Renal cortex interstitium (tissue), 11 donors: ENCODE measurements around the gene PPP1R1B. TPM values are rescaled to one million over a fixed set of nuclear protein-coding genes. Genes with fewer than 3 reads are reported as not detected.

ENCODE experiments used
- DNase-seq, 11 donors: peaks; one replicate each; pipeline ENCODE4 v3.0.0-alpha.2; 2013; ENCODE audit warnings: low read depth in 9 of 11, low spot score in 4 of 11; ENCODE audit errors: extremely low read depth in 1 of 11
- polyA plus RNA-seq, 3 donors: library from polyadenylated mRNA; unstranded; fragments of 120-200 nt; gene quantifications; one replicate each; pipeline ENCODE4 v1.2.1, GENCODE V29; 2013; ENCODE audit not compliant: insufficient read length in 3 of 3

Gene PPP1R1B
- polyA plus RNA-seq, 3 donors: 8.2 to 13.1 (median 13.0) TPM

- no peak for DNase-seq
Measured at GRCh38 chr17:39627047-39627711, 427 bp downstream of the PPP1R1B start.

DNA sequence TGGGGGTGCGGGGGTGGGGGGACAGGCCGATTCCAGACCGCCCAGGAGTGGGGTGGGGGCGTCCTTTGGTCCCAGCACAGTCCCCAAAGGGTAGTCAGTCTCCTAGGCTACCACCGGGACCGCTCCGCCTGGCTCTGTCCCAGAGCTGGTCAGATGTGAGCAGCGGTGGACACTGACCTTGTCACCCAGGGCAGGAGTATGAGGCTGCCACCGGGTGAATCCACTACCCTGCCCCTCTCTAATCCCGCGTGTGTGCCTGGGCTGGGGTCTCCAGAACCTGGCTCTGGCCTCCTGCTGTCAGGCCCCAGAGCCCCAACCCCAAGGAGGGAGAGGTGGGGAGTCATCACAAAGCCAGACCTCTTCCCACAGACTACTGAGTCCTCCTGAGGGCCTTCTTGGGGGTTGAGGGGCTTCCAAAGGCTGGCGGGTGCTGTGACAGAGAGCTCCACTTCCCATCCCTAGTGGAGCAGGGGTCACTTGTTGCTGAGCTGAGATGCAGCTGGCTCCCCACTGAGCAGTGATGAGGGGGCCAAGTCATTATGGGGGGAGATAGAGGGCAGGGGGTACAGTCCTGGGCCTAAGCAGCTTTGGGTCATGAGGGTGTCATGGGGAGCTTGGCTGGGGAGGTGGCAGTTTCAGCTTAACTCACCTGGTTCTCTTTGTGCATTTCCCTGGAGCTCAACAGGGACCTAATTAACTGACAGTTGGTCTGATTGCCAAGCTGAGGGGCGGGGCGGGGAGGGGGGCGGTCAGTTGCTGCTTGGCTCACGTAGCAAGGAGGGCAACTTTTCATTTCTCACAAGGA is 1.2 kb downstream of the PPP1R1B start:
- no peak for DNase-seq

GRCh38 chr17:39628655-39629493 is 2.1 kb downstream of the PPP1R1B start:
- DNase-seq: no peak

DNA sequence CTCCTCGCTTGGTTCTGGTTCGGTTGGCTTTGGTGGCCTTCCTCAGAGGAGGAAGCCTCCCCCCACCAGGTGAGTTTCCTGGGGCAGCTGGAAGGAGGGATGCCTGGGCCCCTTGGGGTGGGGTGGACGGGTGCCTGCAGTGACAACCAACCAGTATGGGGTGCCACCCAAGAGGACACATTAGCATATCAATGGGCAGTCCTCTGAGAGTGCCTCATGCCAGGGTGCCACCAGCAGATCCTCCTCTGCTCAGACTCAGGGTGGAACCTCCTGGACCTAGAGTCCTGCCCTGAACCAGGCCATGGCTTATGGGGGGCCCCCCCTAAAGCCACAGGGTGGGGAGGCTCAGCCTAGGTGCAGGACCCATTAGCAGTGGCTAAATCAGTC is 2.7 kb downstream of the PPP1R1B start:
- no peak for DNase-seq

DNA sequence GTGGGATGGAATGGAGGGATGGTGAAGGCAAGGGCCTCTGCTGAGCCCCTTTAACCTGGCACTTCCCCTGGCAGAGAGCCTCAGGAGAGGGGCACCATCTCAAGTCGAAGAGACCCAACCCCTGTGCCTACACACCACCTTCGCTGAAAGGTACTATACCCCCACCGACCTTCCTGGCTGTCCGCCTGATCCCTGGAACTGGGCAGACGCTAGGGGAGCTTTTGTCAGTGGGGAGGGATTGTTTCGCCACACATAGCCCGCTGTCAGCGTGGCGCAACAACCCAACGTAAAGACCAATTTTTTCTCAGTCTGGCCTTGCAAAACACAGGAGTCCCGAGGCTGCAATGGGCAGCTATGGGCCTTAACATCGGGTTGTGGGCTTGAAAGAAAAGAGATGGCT is 3.1 kb downstream of the PPP1R1B start:
- DNase-seq: no peak

DNA sequence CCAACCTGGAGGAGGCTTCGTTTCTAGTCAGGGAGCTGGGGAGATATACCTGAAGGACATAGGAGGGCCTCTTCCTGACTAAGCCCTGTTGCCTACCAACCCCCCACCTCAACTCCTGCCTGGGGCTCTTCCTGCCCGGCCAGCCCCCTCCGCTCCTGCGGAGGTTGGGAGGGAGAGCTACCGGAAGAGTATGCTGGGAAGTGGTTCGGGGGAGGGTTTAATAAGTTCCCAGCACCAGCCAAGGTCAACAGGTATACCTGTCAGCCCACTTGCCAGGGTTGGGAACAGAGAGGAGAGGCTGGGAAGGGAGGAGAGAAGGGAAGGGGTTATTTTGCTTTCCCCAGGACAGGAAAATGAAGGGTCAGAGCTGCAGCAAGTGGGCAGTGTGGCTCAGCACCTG is 4.7 kb downstream of the PPP1R1B start:
- no peak for DNase-seq

- no peak for DNase-seq
Measured at GRCh38 chr17:39632153-39632941, 5.6 kb downstream of the PPP1R1B start.

DNA sequence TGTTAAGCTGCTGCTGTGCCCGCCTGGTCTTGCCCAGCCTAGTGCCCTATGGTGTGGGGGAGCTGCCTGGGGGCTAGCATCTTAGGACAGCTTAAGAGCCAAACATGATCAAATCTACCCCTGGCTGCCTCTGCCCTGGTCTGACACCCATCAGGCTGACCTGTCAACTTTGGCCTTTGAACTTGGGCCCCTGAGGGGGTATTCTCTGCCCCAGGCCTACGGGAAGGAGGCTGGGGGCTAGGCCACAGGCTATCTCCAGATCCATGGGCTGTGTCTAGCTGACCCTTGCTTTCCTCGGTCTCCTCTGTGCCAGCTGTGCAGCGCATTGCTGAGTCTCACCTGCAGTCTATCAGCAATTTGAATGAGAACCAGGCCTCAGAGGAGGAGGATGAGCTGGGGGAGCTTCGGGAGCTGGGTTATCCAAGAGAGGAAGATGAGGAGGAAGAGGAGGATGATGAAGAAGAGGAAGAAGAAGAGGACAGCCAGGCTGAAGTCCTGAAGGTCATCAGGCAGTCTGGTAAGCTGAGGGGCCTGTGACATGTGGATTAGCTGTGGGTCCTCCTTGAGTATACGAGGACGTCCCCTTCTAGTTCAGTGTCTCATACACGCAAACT is 6.9 kb downstream of the PPP1R1B start:
- no peak for DNase-seq

DNA sequence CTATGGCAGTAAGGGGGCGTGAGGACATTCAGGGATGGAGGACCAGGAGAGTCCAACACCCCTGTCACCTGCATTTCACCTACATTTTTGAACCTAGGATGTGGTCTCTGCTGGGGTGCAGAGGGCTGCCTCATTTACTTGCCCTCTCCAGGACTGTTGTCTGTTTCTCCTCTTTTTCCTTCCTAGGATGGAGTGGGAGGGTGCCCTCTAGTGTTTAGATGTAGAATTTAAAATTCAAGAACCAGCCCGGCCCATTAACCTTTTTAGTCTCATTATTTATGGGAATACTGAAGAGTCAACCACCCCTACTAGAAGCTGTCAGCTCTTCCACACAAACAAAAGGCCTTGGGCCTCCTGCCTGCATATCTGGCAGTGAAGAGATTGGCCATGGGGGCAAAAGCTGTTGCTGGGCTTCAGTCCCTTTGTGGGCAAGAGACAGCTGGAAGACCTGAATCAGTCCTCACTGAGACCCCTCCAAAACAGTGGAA is 7.7 kb downstream of the PPP1R1B start:
- peak in 1 of 11 donors; percentile 59 for DNase-seq

- DNase-seq: no peak
Measured at GRCh38 chr17:39635614-39636176, 8.9 kb downstream of the PPP1R1B start.

GRCh38 chr17:39636587-39636926 is 9.8 kb downstream of the PPP1R1B start:
- no peak for DNase-seq

- peak in 10 of 11 donors; percentile 69 to 88 (median 84) for DNase-seq
Measured at GRCh38 chr17:39636927-39637736, 10.4 kb downstream of the PPP1R1B start, which contains the start of gene STARD3. TSS of gene STARD3 (plus strand) at chr17:39637144. CDS start at chr17:39653532, 16,388 bp downstream.

DNA sequence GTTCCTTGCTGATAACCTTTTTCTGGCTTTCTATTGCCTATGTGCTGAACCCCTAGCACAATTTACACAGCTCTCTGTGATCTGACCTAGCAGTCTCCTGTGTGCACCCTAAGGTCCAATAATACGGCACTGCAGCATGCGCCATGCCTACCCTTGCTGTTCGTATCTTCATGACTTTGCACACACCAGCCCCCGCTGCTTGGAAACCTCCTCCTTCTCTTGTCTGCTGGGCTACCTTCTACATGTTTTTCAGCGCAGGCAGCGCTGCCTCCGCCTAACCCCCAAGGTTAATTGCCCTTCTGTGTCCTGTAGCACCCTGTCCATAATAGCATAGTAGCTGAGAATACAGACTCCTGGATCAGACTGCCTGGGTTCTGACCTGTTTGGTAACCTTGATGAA is 11.6 kb downstream of the PPP1R1B start:
- no peak for DNase-seq

GRCh38 chr17:39639043-39639442 is 12.3 kb downstream of the PPP1R1B start:
- DNase-seq: no peak

GRCh38 chr17:39639566-39640458 is 13.1 kb downstream of the PPP1R1B start:
- DNase-seq: no peak

- DNase-seq: no peak
Measured at GRCh38 chr17:39640591-39641031, 13.9 kb downstream of the PPP1R1B start.
